GM19395 (cell line): ENCODE data around the gene PTHLH.

Experiments
- ATAC-seq: cut with Tn5 transposase; IDR thresholded peaks from one replicate; pipeline ENCODE4 v1.9.1; 2021; ENCODE audit warnings: mild to moderate bottlenecking, moderate library complexity; ENCODE audit not compliant: unreplicated experiment

Gene PTHLH

DNA sequence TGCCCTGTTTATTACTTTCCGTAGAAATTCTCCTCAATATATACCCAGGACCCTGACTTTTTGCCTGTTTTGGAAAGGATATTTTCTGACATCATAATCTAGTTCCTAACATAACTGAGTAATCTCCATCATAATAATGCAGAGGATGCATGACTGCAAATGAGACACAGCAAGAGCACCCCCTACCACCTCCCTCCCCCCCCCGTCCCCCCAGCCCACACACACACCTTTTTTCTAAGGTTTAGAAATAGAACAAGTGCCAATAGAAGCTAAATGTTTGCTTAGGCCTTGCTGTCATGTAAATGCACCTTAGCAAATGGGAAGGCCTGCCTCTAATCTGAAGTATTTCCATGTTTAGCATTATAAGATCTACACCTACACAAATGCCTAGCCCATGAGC is at the start of gene PTHLH:
Gene PTHLH (minus strand): TSS at position 13 of the 400 bp plus-strand sequence. CDS start 3,239 bp downstream, outside the sequence.
- ATAC-seq, result no peak

GRCh38 chr12:28021704-28022103 is 49.2 kb upstream of the PTHLH start:
- ATAC-seq, result no peak

GRCh38 chr12:28017873-28018255 is 45.3 kb upstream of the PTHLH start:
- no peak for ATAC-seq

- ATAC-seq, result no peak
These were observed 44.8 kb upstream of the PTHLH start for GRCh38 chr12:28017126-28017872.

DNA sequence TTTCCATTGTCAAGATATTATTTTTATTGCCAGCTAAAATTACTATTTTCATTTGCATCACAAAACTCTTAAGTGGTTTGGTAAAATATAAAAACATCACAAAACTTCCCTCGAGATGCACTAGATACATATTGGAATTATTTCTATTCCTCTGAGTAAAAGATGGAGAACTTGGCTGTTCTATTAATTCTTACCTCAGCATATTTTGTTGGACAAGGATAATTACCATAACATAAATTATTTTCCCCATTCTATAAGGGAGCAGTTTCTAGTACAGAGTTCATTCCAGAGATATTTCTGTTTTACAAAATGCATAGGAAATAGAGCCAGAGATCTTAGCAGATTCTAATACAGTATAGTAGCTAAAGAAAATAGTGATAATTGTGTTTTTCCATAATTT is 42.6 kb upstream of the PTHLH start:
- no peak for ATAC-seq

DNA sequence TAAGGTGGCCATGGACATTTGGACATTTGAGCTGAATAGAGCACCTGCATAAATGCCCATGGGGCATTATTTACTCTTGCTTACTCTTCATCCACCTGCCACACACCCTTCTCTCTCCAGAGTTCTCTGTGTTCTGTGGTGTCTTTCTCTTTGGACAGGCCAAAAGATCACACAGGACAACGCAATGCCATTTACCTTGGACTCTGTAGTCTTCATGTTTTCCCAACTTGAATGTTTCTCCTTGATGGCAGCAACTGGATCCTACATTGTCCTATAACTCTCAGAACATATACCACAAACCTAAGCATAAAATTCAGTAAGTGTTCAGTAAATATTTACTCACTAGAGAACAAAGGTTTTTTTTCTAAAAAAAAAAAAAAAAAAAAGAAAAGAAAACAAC is 41.7 kb upstream of the PTHLH start:
- no peak for ATAC-seq

GRCh38 chr12:28012333-28012918 is 39.9 kb upstream of the PTHLH start:
- ATAC-seq, result no peak

DNA sequence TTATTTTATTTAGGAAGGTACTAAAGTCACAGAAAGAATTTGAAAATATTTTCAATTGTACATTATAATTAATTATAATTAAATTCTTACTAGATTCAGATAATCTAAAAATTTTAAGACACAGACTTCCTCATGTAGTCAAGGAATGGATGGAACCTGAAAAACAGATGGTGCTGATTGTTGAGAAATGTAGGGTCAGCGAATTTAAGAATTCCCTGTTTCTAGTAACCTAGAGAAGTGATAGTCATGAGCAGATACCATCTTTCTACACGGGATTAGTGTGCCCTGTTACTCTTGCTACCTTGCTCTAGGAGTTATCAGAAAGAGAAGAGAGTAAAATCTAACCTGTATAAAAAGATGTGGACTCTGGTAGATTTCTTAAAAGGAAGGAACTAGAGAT is 37.5 kb upstream of the PTHLH start:
- ATAC-seq, result no peak

DNA sequence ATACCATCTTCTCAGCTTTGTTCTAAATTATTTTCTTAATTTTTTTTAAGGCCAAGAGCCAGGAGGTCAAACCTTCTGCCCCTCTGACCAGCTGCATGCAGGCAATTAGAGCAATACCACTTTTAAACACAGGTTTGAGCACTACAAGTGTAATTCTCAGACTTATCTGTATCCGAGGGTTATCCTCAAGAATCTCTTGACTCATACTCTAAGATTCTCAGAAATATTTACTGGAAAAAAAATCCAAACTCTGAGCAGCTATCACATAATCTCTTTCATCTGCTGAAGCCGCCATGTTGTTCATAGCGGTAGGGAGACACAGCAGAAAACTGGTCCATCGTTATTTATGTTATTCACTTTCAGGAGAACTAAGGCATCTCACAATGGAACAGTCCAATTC is 27.4 kb upstream of the PTHLH start:
- ATAC-seq, result no peak

- no peak for ATAC-seq
These were observed 27.0 kb upstream of the PTHLH start for GRCh38 chr12:27999521-27999920.

DNA sequence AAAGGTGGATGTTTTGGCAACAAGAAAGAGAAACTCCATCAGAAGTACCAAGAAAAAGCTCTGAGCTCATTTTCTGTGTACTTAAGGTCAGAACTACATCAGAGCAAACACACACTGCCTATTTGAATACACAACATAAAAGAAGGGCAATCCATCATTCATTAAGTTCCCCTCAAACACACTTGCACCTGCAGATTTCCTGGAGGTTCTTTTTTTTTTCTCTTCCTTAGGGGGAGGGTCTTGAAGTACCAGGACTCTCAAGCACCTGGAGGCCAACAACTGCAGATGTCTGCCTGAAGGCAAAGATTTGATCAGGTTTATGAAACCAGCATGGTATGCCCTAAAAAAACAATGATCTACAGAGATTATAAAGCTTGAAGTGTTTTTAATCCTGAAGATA is 26.1 kb upstream of the PTHLH start:
- ATAC-seq, result no peak

DNA sequence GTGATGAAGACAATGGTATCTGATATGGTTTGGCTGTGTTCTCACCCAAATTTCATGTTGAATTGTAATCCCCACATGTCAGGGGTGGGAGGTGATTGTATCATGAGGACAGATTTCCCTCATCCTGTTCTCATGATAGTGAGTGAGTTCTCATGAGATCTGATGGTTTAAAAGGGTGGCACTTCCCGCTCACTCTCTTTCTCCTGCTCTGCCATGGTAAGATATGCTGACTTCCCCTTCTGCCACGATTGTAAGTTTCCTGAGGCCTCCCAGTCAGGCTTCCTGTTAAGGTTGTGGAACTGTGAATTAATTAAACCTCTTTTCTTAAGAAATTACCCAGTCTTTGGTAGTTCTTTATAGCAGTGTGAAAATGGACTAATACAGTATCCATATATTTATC is 25.6 kb upstream of the PTHLH start:
- no peak for ATAC-seq

DNA sequence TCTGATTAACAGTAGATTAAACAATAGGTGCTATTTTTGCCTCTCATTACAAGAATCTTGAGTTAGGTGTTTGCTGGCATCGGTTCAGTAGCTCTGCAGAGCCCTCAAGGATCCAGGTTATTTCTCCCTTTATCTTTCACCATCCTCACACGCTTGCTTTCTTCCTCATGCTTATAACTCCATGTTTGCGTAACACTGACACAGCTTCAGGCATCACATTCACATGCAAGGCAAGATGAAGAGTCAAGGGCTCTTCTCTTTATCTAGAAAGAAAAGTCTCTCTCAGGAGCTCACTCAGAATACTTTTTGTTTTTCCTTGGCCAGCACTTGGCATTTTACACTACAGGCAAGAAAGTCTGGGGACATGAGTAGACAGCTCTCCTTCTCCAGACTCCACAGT is 24.2 kb upstream of the PTHLH start:
- ATAC-seq, result no peak

DNA sequence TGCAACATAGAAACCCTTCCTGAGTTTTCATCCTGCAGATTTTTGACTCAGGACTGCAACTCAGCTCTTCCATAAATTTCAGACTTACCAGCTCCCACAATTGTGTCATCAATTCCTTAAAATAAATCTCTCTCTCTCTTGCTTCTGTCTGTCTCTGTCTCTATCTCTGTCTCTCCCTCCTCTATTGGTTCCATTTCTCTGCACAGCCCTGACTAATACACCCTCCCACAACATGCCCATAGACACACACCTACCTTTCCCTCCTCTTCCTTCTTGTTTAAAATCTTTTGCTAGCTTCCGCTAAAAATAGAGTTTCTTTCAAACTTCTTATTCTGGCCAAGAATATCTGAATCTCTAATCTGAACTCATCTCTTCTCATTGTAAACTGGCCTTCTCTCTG is 22.9 kb upstream of the PTHLH start:
- ATAC-seq, result no peak

DNA sequence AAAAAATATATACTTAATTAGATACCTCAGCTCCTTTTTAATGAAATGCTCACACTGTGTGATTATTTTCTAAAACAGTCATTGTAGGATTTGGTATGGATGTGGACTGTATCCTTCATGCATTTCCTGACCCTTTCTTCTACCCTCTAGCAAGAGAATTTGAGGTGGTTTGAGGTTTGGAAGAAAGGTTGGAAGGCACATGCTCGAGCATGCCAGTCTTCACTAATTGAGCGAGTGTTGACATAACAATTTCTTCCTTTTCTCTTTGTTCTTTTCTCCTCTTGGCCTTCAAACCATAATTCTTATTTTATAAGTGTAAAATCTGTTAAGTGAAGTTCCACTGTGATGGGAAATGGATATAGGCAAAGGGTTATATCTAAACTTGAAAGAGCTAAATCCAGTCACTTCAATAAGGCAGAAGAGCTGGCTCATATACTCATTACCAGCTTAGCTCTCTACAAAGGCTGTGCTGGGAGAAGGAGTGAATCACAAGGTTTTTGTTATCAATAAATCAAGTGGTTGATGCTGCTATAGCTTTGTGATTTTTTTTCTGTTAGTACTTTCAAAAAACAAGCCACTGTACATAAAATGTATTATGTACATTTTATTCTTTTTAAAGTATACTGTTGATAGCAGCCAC is 16.2 kb upstream of the PTHLH start:
- ATAC-seq, result no peak

DNA sequence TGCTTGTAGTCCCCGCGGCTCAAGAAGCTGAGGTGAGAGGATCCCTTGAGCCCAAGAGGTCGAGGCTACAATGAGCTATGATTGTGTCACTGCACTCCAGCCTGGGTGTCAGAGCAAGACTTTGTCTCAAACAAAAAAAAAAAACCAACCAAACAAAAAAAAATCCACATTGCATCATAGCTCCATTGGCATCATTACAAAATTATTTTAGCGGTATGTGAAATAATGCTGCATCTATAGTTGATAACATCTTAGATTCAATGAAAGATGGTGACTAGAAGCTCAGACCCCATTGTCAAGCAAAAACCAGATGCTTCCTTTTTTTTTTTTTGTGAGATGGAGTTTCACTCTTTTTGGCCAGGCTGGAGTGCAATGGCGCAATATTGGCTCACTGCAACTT is 14.8 kb upstream of the PTHLH start:
- no peak for ATAC-seq

DNA sequence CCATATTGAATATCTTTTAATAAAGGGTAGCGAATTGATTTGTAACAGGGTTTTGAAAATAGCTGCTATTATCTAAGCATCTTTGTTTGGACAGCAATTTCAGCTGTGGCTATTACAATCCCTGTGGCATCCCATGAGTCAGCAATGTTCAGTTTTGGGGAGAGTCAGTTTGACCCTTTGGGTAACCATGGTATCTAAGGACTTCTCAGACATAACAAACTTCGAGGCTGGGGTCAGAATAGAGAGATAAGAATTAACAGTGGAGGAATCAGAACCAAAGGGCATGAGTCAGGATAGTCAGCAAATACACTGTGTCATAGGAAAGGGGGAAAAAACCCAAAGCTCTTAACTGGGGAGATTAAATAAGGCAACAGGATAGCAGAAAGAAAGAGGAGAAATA is 11.7 kb upstream of the PTHLH start:
- no peak for ATAC-seq

- no peak for ATAC-seq
These were observed 10.4 kb upstream of the PTHLH start for GRCh38 chr12:27982951-27983350.

- ATAC-seq, result no peak
These were observed 9.9 kb upstream of the PTHLH start for GRCh38 chr12:27982385-27982784.

GRCh38 chr12:27981874-27982273 is 9.3 kb upstream of the PTHLH start:
- ATAC-seq, result no peak

DNA sequence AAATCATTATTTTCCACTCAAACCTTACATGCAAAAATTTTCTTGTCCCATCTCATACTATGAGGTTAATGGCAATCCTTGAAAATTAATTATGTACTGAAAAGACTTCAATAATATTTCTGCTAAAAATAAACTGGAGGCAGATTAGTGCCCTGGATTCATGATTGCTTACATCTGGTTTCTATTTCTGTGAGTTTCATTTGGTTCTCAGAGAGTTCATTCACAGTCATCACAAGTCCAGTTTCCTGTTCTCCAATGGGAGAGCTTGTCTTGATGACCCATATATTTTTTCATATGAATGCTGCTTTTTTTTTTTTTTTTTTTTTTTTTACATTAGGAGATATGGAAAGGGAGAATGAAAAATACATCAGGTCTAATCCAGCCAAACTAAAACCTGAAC is 6.6 kb upstream of the PTHLH start:
- no peak for ATAC-seq
